ES-I3 (cell line): ENCODE data around the gene DCC.

Experiments used
- H3K36me3 ChIP-seq: 2 replicates; pipeline ENCODE4 v1.6.1; 2013; ENCODE audit warnings: mild to moderate bottlenecking, low read length, control low read depth, moderate library complexity; ENCODE audit not compliant: insufficient read depth
- H3K4me1 ChIP-seq: 2 replicates; pipeline ENCODE4 v1.6.1; 2013; ENCODE audit warnings: mild to moderate bottlenecking, control low read depth, low read length; ENCODE audit not compliant: insufficient read depth
- H3K9ac ChIP-seq: 2 replicates; pipeline ENCODE4 v1.6.1; 2013; ENCODE audit warnings: low read depth, mild to moderate bottlenecking, low read length, moderate library complexity
- H3K9me3 ChIP-seq: 2 replicates; pipeline ENCODE4 v1.6.1; 2013; ENCODE audit warnings: mild to moderate bottlenecking, low read length, moderate library complexity; ENCODE audit not compliant: control insufficient read depth, insufficient read depth

DCC gene

DNA sequence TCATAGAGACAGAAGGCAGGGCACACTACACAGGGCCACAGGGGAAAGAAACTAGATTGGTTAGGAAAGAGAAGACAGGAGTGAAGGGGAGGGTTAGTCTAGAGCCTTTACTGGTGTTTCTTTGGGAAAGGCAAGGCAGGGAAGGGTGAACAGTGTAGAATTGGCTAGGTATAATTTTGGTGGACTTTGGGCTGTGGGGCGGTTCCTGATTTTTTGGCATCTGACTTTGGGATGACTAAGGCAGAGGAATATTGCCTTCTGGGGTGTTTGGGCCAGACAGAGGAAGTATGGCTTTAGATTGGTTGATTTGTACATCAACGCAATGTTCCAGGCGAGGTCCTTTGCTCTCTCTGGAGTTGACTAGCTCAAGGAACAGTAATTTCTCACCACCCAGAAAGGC is 534.8 kb downstream of the DCC start:
- H3K9me3 ChIP-seq: no peaks in the 10 kb centered on the region
- H3K4me1 ChIP-seq: no peaks in the 10 kb centered on the region
- no peaks in the 10 kb centered on the region for H3K36me3 ChIP-seq
- H3K9ac ChIP-seq: no peak overlapping the region

DNA sequence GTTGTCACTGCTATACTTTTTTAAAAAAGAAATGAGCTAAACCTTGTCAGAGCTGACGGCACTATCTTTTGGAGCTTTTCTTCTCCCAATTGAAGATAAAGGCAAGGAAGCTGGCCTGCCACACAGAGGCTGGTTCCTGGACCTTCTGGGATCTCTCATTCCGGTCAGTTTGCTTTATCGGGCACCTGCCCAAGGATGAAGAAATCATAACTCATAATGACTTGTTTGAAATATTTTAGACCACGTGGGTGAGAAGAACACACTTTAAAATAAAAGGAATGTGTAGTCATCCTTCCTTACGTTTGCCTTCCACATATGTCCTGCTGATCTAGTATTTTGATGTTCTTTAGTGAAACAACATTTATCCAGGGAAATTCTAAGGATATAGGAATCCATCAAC is 535.7 kb downstream of the DCC start:
- Histone ChIP-seq H3K9me3 (no peaks in the 10 kb centered on the region), H3K4me1 (no peaks in the 10 kb centered on the region), H3K9ac (no peak overlapping the region)

DNA sequence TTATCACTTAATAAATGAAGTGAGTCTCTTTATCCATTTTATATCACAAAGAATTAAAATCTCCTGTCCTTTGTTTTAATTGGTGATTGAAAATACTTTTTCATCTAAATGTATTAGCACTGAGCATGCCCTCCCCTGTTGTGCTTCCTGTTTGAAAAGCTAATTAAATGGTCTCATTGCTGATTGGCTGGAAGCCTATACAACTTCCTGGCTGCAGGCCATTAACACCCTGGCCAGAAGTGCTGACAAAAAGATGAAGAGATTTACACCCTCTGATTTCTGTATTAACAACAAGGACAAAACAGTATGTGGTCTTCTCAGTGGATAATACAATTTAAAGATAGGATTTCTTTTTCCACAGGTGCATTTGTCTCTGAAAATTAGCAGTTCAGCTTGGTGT is 548.0 kb downstream of the DCC start:
- H3K36me3 ChIP-seq: no peaks in the 10 kb centered on the region; the same call in 1 of the 2 replicates
- H3K9me3 ChIP-seq: no peaks in the 10 kb centered on the region
- no peaks in the 10 kb centered on the region for H3K4me1 ChIP-seq
- no peak overlapping the region for H3K9ac ChIP-seq

More for the DNA sequence above, 535.7 kb downstream of the DCC start:
- no peaks in the 10 kb centered on the region for H3K36me3 ChIP-seq

DNA sequence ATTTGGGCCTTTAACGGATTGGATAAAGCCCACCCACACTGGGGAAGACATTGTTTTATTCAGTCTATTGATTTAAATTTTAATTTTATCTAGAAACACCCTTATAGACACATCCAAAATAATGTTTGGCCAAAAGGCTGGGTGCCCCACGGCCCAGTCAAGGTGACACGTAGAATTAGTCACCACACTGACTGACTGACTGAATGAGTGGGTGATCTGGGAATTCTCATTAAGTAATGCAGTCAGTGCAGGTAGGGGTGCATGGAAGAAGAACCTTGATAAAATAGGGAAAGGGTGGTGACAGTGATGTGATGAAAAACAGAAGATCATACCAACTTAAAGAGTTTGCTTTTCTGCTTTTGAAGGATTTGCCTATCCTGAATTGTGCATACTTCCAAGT is 554.8 kb downstream of the DCC start:
- Histone ChIP-seq H3K9ac (no peak overlapping the region), H3K9me3 (no peaks in the 10 kb centered on the region), H3K36me3 (no peaks in the 10 kb centered on the region), H3K4me1 (no peaks in the 10 kb centered on the region; the same call in 1 of the 2 replicates)

DNA sequence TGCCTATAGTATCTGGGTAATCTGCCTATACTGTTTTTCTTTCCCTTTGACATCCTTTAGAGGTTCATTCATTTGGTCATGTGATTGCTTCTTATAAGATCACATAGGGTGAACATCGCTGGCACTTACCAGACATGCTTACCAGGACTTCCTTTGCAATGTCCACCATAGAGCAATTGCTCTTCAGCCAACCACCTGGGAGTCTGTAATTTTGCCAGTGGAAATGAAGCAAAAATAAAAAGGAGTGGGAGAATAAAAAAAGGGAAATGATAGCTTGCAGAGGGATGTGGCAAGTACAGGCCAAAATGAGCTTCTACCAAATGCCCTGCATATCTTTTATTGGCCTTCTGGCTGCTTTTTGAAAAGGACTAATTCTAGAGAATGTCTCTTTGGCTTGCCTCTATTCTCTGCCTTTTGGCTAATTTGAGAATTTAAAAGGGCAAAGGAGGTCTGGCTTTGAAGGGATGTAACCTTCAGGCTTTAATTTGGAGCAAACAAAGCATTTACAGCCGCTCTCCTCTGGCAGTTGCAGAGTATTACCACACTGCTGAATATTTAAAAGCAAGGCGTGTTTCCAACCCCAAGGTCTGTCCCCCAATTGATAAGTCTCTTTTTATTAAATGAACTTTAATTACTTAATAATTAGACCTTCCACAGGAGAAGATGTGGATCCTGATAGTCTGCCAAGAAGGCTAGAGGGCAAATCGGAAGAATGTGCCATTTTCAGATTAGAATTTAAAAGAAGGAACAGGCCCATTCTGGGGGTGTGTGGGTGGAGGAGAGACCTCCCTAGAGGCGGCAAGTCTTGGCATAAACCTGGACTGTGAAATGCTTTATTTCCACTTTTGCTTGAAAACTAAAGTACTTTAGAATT is 557.9 kb downstream of the DCC start:
- Histone ChIP-seq H3K36me3 (no peaks in the 10 kb centered on the region), H3K9me3 (no peaks in the 10 kb centered on the region), H3K9ac (no peak overlapping the region), H3K4me1 (no peaks in the 10 kb centered on the region; the same call in 1 of the 2 replicates)

DNA sequence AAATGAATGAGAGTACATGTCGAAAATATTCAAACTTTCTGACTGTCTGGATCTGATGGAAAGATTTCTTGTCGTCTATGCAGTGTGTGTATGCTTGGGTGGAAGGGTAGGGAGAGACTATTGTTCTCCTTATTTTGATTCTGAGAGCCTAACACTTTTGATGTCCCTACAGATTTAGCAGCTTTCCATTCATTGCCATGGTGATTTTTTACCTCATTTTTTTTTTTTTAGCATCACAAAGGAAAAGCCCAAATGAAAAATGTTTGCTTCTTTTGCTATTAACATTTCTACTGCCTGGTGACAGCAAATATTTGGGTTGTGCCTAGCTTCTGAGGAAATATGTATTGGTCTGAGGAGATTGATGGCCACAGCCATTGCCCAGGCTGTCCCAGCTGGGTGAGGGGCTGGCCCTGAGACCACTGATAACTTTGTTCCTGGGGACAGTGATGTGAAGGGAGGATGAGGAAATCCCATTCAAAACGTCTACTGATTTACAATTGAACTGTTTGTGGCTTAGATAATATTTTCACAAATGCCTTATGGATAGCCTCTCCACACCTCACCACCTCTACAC is 558.6 kb downstream of the DCC start:
- Histone ChIP-seq H3K9me3 (no peaks in the 10 kb centered on the region), H3K9ac (no peak overlapping the region), H3K4me1 (no peaks in the 10 kb centered on the region; the same call in 1 of the 2 replicates), H3K36me3 (no peaks in the 10 kb centered on the region)

DNA sequence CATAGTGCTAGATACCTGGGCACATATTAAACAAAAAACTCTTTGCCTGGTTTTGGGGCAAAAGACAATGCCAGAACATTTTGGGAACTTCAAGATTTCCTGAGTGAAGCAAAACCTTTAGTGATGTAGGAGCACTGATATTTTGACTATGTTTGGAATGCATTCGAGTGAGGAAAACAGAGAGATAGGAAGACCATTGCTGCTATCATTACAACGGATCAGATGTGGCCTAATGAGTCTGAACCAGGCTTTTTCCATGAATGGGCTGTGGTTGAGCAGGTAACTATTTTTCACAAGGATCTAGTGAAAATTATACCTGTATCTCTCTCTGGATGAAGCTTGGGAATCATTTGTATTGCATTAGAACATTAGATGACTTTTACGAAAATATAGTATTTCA is 562.2 kb downstream of the DCC start:
- no peaks in the 10 kb centered on the region for H3K9me3 ChIP-seq
- H3K36me3 ChIP-seq: no peaks in the 10 kb centered on the region
- no peaks in the 10 kb centered on the region; the same call in 1 of the 2 replicates for H3K4me1 ChIP-seq
- H3K9ac ChIP-seq: no peak overlapping the region

DNA sequence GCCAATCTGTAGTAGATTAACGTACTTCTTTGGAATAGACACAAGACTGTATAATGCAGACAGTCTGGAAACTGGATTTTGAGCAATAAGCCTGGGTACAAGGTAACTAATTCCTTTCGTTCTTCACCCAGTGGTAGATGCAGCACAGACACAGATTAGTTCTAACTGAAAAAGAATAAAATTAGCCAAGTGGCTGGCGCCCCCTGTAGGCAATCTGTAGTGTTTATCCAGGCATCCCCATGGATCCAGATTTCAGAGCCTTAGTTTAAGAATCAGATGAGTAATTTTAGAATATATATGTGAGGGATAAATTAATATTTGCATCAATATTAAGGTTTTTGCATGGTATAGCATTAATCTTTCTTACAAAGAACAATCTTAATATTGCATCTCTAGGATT is 563.9 kb downstream of the DCC start:
- no peak overlapping the region for H3K9ac ChIP-seq
- no peaks in the 10 kb centered on the region for H3K9me3 ChIP-seq
- no peaks in the 10 kb centered on the region for H3K4me1 ChIP-seq
- H3K36me3 ChIP-seq: no peaks in the 10 kb centered on the region

DNA sequence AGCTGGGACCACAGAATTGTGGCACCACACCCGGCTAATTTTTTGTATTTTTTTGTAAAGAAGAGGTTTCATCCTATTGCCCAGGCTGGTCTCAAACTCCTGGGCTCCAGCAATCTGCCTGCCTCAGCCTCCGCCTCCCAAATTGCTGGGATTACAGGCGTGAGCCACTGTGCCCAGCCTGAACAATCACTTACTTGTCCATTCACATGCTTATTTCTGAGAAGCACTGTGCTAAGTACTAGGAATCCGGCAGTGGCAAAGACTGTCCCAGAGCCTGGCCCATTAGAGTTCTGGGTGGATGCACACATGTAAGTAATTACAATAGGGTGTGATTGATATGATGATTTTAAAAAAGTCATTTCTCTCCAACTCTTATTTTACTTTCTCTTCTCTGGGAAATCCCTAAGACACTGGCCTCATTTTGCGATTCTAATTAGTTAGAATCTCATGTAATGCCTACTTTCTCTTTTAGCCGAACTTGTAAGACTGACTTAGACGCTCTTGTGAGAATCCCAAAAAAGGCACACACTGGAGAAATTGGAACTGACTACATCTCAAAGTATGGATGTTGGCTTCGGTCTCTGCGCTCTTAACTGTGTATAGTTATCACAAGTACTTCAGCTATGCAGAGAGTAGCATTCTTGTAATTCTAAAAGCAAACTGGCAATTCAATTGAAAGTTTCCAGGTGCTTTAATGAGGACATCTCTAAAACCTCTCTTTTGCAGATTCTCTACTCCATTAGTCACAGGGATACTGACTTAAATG is 567.7 kb downstream of the DCC start:
- no peaks in the 10 kb centered on the region for H3K9me3 ChIP-seq
- H3K4me1 ChIP-seq: no peaks in the 10 kb centered on the region
- H3K36me3 ChIP-seq: no peaks in the 10 kb centered on the region
- no peak overlapping the region for H3K9ac ChIP-seq

DNA sequence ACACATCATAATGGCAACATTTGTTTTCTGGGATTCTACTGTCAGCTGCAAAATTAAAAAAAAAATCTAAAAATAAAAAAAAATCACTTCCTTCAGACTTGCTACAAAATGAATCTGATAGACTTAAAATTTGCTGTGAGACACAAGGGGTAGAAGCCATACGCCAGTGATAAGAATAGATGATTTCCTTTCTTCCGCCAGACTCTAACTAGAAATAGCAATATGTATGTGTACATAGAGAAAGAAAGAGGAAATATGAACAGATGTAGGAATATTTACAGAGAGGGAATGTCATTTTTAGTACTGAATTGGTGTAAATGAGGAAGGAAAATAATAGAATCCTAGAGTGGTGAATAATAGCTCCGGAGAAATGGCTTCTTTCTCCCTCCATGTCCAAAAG is 574.2 kb downstream of the DCC start:
- no peaks in the 10 kb centered on the region for H3K9me3 ChIP-seq
- no peaks in the 10 kb centered on the region for H3K4me1 ChIP-seq
- H3K36me3 ChIP-seq: no peaks in the 10 kb centered on the region
- H3K9ac ChIP-seq: no peak overlapping the region

DNA sequence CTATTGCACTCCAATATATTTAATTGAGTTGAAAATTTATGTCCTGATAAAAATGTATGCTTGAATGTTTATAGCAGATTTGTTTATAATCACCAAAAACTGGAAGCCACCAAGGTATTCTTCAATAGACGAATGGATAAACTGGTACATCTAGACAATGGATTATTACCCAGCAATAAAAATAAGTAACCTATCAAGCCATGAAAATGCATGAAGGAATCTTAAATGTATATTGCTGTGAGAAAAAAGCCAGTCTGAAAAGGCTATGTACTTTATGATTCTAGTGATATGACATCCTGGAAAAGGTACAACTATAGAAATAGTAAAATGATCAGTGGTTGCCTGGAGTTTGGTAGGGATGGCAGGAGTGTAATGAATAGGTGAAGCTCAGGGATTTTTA is 580.7 kb downstream of the DCC start:
- no peak overlapping the region for H3K9ac ChIP-seq
- H3K4me1 ChIP-seq: no peaks in the 10 kb centered on the region
- no peaks in the 10 kb centered on the region for H3K36me3 ChIP-seq
- H3K9me3 ChIP-seq: no peaks in the 10 kb centered on the region

DNA sequence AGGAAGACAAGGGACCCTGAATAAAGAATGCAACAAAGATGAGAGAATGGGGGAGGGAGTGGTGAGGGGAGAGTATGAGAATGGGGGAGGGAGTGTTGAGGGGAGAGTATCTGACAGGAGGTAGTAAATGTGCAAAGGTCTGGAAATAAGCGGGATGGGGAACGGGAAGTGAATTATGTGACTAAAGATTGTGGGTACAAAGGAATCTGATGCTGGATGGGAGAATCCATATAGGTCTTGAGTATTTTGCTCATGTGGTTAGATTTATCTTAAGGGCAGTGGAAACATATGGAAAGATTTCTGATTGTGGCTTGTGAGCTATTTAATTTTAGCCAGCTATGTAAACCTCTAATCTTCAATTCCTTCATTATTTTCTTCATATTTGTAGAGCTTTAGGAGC is 593.4 kb downstream of the DCC start:
- Histone ChIP-seq H3K9me3 (no peaks in the 10 kb centered on the region), H3K9ac (no peak overlapping the region), H3K4me1 (no peaks in the 10 kb centered on the region), H3K36me3 (no peaks in the 10 kb centered on the region)

DNA sequence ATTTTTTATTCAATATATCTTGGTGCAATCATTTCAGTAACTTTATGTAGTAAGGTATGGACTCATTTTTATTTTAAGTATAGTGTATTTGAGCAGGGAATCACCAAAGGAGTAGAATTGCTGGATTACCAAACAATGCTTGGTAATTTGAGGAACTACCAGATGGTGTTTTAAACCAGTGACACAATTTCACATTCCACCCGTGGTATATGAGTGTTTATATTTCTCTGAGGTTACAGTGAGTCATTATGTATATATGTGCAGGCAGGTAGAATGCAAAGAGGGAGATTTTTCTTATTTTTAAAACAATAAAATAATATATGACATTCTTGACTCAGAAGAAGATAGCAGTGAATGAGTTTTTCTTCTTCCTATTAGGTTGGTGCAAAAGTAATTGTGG is 596.9 kb downstream of the DCC start:
- Histone ChIP-seq H3K9me3 (no peaks in the 10 kb centered on the region), H3K9ac (no peak overlapping the region), H3K36me3 (no peaks in the 10 kb centered on the region), H3K4me1 (no peaks in the 10 kb centered on the region)

DNA sequence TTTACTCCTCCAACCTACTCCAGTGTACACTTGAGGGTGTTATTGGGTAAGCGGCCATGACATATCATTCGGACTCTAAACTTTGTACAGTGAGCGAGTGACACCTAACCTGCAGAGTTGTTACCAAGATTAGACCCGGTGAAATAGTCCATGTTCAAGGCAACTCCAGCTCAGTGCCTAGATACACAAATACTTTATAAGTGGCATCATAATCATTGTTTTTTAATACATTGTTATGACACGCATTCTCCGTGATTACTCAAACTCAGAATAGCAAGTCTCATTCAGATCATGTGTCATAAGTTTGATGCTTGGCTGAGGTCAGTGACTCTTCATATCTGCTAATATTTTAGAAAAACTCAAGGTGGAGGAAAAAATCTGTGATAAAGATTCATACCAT is 597.8 kb downstream of the DCC start:
- Histone ChIP-seq H3K4me1 (no peaks in the 10 kb centered on the region), H3K9me3 (no peaks in the 10 kb centered on the region), H3K36me3 (no peaks in the 10 kb centered on the region), H3K9ac (no peak overlapping the region)

DNA sequence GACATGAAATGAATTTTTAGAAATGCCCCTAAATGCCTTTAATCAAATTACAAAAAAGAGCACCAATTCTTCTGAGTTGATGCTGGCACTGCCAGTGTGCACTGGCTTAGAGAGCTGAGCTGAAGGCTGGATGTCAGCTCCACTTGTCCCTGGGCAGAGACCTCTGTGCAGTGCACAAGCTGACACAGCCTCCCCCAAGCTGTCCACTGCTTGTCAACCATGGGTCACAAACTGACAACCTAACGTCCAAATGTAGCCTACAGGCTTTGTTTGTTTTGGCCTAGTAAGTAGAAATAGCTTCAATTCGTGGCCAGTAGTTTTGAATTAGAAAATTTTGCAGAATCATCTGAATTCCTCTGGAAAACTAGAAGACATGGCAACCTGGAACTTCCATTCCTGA is 605.6 kb downstream of the DCC start:
- Histone ChIP-seq H3K9ac (no peak overlapping the region), H3K9me3 (no peaks in the 10 kb centered on the region), H3K4me1 (no peaks in the 10 kb centered on the region), H3K36me3 (no peaks in the 10 kb centered on the region)
